Keratinocyte (primary cell): ENCODE measurements around the gene ASPHD2.

ENCODE experiments used
- CTCF ChIP-seq, 3 experiments: IDR thresholded peaks in 1 of 3; conservative IDR thresholded peaks in 1 of 3; optimal IDR thresholded peaks in 1 of 3; 2 replicates in 2 of 3; 3 replicates in 1 of 3; pipeline versions ENCODE3 to v1.5.1; 2011; ENCODE audit warnings: low read length in 3 of 3, mild to moderate bottlenecking in 3 of 3, moderate library complexity in 2 of 3, control low read depth in 1 of 3, inconsistent platforms in 1 of 3; ENCODE audit not compliant: insufficient read depth in 2 of 3; ENCODE audit errors: extremely low read depth in 1 of 3
- EZH2 ChIP-seq: IDR thresholded peaks from one replicate; pipeline ENCODE4 v1.6.1; 2012; ENCODE audit warnings: inconsistent platforms, mild to moderate bottlenecking, low read length, moderate library complexity

GRCh38 chr22:26464312-26464711 is 35.3 kb downstream of the ASPHD2 start:
- TF ChIP-seq CTCF (optimal IDR thresholded peaks at IDR 0.05 in 1 of 3, IDR thresholded peaks at IDR 0.05 in 1 of 3, conservative IDR thresholded peaks at IDR 0.05 in 1 of 3; ENCODE audit: extremely low read depth in 1 of 3, insufficient read depth in 2 of 3, low read length in 3 of 3) = no peak
- TF ChIP-seq EZH2 = no peak
